ENCODE data around the gene NMU.

DNA sequence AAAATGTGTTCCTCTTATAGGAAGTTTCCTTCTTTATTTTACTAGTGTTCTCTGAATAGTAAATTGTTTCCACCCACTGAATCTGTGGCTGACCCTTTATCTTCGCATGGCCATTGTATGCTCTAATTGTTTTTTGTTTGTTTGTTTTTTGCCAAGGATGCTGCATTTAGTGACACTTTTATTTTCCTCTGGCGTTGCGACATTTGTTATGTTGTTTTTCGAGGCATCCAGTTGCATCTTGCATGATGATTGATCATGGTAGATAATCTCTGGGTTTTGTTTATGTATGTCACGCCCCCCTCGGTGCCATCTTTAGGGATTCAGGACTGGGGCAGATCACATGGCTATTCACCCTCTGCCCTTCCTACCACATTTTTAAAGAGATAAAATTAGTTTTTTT, 2.2 kb downstream of the NMU start:
- TF ChIP-seq TCF3 (IDR thresholded peaks at IDR 0.05; ENCODE audit: borderline replicate concordance, insufficient read depth, low read depth, low read length) (no peak), NRF1 (conservative IDR thresholded peaks at IDR 0.05; ENCODE audit: low read depth, low read length) (no peak), RCOR1 (conservative IDR thresholded peaks at IDR 0.05; ENCODE audit: low read depth, low read length) (no peak), KDM1A (IDR thresholded peaks at IDR 0.05; ENCODE audit: borderline replicate concordance) (no peak), FOXM1 (IDR thresholded peaks at IDR 0.05; ENCODE audit: low read depth, low read length) (no peak), FOS (IDR thresholded peaks at IDR 0.05; ENCODE audit: borderline replicate concordance, extremely low read depth, insufficient read length) (no peak), RAD21 (IDR thresholded peaks at IDR 0.05; ENCODE audit: insufficient read depth, low read depth, low read length) (no peak), SP1 (IDR thresholded peaks at IDR 0.05; ENCODE audit: low read depth, low read length) (no peak)

Measured in GM12878 (cell line).